Glomerular endothelial cell (primary cell): ENCODE results near the gene EIF4E3. TPM values are rescaled to one million over a fixed set of nuclear protein-coding genes. Genes with fewer than 3 reads are reported as not detected.

Experiments used
- DNase-seq: peaks from one replicate; pipeline ENCODE4 v3.0.0-alpha.2; 2011; ENCODE audit warnings: low read depth, low spot score; ENCODE audit errors: extremely low read depth
- total RNA-seq: library from RNA; depleted of rRNA; stranded (reverse); fragments of >200 nt; gene quantifications from 2 replicates; pipeline ENCODE4 v1.2.3, GENCODE V29; 2015

Gene EIF4E3
- total RNA-seq = 4.2 and 4.7 TPM in 2 replicates

DNA sequence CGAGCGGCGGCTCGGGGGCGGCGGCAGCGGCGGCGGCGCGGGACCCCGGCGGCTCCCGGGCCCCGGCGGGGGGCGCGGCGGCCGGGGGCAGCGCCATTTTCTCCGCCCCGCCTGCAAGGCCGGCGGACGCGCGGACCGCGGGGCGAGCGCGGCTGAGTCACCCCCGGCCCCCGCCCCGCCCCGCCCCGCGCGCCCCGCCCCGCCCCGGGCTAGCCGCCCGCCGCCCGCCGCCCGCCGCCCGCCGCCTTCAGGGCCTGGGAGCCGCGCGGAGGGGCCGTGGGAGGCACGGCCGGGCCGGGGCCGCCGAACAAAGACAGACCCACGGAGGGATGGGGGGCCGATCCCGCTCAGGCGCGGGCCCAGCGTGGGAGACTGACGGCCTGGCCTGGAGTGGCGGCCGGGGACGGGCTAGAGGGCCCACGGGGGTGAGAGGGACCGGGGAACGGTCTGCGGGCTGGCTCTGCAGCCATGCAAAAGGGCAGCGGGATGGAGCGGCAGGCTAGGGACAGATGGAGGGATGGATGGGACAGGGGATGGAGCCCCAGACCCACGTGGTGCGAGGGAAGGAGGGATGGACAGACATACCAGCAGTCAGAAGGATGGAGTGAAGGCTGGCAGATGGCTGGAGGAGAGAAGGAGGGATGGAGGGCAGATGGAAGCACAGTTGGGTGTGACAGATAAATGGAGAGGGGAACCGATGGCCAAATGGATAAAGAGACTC, at the start of gene EIF4E3:
Gene EIF4E3, minus strand, starts transcription at position 132 of the 721 bp plus-strand sequence. Its CDS starts 35 bp downstream, at position 97.
- no peak for DNase-seq

DNA sequence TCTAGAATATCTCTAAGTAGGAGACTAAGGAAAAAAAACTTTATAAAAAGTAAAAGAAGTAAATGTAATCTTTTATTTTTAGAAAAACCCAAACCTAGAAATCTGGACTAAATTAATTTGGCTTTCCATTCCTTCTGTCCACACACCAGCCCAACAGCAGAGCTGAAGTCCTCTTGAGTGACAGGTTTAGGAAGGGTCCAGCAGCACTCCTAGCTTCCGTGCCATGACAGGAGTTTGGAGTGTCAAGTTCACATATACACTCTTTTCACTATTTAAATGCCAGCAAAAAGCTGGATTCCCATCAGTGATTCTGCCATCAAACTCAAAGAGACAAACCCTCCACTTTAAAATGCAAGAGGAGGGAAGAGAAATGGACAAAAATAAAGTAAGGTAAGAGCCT, 46.7 kb upstream of the EIF4E3 start:
- DNase-seq = no peak

DNA sequence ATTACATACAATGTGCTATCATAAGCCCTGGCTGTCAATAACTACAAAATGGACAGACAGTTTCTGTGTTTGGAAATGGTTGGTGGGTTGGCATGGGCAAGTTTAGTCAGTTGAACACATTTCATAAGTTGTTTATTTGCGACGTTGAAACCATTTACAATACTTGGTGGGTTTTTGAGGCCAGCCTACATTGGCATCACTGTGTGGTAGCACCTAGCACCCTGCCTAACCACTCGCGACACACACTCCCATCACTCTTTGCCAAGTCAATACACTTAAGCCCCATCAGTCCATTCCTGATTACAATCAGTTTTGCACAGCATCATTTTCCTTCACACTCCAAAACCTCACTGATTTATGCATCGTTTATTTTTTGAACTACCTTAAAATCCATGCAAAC, 45.9 kb upstream of the EIF4E3 start:
- DNase-seq = no peak

DNA sequence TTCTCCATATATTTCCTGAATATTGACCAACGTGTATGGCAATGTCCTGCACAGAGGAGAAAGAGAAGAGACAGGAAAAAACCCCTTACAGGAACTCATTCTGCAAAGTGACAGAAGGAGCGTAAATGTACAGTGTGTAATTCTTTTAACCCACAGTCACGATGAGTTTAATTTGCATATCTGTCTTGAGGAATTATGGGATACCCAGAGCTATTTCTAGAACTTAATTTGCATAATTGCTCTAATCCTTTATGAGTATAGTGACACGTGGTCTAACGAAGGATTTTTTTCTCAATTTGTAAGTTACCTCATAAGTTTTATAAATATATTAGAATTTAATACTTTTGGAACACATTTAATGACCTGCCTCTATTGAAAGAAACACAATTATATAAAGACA, 38.2 kb upstream of the EIF4E3 start:
- DNase-seq = no peak

DNA sequence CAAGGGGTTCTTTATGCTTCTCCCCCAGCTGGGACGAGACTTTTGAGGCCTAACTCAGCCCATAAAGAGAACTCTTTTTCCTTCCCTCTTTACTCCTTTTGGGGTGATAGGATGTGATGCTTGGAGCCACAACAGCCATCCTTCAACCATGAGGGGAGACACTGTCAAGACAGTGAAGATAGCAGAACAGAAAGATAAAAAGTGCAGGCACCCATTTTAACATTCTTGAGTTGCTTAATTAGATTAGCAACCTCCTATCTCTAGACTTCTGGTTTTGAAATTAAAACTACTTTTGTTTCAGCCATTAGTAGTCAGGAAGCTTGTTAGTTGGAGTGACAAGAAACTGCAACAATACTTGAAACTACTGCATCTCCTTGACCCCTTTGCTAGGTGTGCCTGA, 34.9 kb upstream of the EIF4E3 start:
- no peak for DNase-seq

DNA sequence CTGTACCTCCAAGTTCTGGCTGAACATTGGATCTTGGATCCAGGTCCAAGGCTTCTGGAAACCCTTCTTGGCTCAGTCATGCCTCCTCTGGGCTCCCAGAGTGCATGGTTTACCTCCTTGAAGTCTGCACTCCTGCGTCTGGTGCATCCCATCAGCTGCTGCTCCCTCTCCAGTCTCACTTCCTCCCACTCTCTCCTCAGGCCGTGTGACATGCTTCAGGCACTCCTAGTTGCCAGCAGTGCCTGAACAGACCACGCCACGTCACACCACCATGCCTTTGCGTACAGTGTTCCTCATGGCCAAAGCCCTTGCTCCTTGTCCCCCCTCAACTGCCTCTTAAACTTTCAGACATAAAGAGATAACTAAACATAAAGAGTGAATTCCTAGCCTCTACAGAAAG, 34.2 kb upstream of the EIF4E3 start:
- no peak for DNase-seq

DNA sequence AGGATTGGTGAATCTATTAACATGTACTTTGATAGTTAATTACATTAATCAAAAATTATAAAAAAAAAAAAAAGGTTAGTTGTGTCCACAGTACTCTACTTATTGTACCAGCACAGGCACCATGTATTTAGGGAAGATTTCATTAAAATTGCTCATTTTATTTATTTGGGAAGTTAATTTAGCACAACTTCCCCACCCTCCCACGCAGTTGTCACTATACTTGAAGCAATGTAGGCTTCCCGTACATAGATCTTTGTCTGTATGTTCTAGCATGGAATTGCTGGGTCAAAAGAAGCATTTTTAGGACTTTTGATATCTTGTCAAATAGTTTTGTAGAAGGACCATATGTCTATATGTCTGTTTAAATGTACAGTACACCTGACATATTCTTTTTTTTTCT, 32.9 kb upstream of the EIF4E3 start:
- DNase-seq = no peak

DNA sequence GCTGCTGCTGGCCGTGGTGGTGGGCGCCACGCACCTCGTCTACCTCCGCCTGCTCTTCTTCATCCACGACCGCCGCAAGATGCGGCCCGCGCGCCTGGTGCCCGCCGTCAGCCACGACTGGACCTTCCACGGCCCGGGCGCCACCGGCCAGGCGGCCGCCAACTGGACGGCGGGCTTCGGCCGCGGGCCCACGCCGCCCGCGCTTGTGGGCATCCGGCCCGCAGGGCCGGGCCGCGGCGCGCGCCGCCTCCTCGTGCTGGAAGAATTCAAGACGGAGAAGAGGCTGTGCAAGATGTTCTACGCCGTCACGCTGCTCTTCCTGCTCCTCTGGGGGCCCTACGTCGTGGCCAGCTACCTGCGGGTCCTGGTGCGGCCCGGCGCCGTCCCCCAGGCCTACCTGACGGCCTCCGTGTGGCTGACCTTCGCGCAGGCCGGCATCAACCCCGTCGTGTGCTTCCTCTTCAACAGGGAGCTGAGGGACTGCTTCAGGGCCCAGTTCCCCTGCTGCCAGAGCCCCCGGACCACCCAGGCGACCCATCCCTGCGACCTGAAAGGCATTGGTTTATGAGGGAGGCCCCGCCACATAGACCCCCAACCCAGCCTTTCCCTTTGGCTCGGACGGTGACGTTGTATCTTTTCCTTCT, 29.5 kb upstream of the EIF4E3 start:
- no peak for DNase-seq

DNA sequence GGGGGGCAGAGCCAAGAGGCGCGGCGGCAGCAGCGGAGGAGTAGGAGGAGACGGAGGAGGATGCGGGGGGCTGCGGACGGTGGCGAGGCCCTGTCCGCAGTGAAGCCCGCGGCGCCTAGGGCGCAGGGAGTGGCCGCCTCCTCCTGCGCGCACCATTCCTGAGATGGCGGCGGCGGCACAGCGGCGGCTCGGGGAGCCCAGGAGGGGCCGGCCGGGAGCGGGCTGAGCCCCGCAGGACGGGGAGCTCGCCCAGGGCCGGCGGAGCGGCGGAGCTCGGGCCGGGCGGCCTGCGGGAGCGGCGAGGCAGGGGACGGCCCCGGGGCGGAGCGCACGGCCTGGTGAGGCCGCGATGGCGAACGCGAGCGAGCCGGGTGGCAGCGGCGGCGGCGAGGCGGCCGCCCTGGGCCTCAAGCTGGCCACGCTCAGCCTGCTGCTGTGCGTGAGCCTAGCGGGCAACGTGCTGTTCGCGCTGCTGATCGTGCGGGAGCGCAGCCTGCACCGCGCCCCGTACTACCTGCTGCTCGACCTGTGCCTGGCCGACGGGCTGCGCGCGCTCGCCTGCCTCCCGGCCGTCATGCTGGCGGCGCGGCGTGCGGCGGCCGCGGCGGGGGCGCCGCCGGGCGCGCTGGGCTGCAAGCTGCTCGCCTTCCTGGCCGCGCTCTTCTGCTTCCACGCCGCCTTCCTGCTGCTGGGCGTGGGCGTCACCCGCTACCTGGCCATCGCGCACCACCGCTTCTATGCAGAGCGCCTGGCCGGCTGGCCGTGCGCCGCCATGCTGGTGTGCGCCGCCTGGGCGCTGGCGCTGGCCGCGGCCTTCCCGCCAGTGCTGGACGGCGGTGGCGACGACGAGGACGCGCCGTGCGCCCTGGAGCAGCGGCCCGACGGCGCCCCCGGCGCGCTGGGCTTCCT, 28.8 kb upstream of the EIF4E3 start, which contains the start of gene GPR27:
Gene GPR27, plus strand, starts transcription at position 155 of the 909 bp plus-strand sequence. Its CDS starts 195 bp downstream, at position 350.
- DNase-seq = no peak

DNA sequence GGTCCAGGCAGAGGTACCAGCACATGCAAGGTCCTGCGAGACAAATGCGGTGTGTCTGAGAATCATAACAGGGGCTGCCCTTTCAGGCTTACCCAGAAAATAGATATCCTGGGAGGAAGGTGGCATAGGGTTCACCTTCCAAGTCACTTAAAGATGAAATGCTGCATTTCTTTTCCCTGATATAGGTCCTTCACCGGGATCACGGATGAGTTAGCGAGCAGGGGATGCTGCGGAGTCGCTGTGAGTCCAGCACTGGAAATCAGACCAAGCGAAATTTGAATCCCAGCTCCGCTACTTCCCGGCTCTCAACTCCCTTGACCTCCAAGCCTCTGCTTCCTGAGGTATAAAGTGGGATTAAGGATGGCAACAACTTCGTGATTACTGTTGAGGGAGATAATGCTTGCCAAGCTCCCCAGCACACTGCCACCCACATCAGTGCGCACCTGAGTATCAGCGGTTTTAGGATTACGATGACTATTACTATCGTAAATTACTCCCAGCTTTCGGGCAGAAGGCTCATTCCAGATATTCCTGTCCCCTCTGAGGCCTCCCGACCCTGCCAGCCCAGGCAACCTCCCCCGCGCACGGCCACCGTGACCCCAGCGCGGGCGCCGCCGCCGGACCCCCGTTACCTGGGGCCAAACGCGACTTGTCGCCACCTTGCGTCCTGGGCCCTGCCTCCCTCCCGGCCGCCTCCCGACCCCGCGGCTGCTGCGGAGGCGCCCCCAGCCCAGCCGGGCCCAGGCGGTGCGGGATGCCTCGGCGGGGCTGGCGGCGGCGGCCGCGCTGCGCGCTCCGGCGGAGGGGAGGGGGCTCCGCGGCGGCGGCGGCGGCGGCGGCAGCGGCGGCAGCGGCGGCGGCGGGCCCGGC, 27.9 kb upstream of the EIF4E3 start:
- no peak for DNase-seq

DNA sequence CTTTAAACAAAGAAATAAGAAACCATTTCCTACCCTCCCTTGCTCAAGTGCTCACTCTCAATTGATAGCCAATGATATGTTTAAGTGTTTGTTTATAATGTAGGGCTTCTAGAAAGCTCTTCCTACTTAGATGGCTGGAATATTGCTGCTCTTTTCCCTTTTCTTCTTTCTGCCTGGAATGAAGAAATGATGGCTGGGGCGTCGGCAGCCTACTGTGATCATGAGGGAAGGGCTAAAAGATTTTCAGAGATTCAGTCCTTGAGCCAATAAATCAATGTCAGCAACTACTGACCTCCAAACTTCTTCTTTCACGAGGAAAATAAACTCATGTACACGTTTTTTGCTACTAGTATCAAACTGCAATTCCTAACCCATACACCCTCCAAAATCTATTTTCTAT, 26.4 kb upstream of the EIF4E3 start:
- DNase-seq = no peak

DNA sequence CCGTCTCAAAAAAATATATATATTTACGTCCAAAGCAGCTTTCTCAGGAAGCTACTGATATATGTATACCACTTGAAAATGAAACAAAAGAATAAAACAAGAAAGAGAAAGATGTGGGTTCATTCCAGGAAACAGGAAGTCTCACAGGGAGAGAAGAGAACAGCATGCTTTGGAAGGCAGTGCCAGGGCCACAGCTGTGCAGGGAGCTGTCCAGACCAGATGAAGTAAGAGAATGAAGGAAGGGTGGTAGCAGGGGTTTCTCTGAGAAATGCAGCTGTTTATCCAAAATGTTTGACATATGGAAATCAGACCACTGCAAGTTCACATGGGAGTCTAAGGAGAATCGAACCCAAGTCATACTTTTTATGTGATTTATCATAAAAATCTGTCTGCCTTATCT, 19.5 kb upstream of the EIF4E3 start:
- no peak for DNase-seq

DNA sequence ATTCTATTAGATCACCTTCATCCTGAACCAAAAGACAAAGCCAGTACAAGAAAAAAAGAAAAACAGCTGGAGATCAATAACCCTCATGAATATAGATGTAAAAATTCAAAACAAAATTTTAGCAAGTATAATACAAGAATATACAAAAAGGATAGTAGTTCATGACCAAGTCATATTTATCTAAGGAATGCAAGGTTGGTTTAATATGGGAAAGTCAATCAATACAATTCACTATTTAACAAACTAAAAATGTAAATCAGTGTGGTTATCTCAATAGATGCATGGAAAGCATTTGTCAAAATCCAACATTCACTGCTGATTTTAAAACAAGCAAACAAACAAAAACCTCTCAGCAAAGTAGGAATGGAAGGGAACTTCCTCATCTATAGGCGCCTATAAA, 17.4 kb upstream of the EIF4E3 start:
- DNase-seq = no peak

DNA sequence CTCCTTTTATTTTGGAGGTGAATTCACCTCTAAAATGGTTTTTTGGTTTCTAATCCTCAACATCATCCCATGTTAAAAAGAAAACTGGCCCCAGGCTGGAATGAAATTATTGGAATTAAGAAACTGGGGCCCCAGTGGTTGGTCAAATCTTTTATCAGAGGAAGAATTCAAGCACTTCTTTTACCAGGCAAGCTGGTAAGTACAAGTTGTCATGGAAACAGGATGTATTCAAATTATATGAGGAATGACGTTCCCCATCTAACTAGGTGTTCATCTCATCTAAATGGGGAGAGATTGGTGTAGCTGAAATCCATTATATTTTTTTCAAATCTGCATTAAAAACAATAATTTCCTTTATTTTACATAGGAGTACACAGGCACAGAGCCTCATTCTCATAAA, 9.7 kb upstream of the EIF4E3 start:
- DNase-seq = no peak

DNA sequence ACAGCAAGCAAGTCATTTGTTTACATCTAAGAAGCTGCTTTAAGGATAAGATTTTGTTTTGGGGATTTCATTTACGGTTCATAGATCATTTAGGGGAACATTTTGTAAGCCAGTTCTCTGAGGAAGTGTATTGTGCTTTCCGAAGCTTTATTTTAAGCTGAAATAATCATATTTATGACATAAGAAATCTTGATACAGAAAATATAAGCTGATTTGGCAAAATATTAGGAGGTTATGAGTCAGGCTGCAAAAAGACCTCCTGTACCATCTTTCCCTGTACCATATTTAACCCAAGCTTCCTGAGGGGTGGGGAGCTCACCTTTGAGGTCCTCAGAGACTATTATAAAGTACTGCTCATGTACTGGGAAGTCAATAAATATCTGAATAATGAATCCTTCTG, 8.1 kb upstream of the EIF4E3 start:
- no peak for DNase-seq

DNA sequence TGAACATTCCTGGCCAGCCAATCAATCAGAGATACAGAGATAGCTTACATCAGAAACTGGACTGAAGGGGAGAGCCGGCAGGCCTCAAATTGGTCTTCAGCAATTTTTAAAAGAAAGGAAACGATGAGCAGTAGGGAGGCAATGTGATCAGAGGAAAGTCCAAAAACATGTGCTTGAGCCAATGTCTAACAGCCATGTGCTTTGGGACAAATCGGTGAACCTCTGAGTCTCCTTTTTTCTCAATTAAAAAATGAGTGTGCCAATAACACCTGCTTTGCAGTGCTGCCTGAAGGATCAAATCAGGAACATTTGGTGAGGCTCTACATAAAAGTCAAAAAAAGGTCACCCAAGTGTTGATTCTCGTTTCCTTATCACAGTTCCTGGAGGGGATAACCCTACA, 7.4 kb upstream of the EIF4E3 start:
- DNase-seq = no peak

DNA sequence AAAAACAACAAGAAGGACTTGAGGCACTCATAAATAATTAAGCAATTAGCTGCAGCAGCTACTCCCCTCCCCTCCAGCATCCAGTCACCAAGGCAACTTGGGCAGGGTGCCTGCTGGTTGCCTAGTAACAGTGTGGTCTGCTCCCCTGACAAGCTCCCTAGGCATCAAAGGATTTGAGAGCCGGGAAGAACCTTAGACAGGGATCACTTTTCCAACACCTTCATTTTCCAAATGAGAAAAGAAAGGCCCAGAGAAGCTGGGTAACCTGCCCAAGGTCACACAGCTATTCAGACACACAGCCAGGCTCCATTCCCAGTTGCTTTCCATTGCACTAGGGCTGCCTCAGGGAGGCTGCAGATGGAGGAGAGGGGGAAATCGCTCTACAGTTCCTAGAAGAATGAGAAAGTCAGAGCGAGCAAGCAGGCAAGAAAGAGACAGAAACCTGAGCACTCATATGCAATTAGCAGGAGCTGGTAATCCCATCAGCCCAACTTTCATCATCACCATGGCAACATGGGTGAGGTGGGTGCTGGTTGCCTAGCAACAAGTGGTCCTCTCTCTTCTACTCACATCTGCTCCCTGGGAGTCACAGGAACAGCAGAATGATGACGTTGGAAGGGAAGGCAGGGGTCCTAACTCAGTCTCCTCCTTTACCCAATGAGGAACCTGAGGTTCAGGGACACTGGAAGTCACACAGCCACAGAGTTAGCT, 3.6 kb upstream of the EIF4E3 start:
- no peak for DNase-seq

DNA sequence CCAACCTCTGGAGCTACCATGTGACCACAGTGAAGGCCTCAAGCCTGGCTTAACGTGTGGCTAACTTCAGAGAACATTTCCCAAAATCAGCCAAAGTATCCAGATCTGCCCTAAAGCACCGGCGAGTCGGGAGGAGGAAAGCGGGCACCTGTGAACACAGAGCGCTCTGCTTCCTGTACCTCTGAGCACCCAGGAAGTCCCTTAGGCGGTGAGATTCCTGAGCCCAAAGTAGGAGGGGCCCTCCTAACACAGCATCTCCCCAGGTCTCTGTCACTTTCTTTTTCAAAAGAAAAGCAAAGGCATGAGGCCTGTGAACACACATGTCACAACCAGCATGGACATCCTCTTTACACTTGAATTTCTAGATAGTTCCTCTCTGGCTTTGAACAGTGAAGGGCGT, 944 bp upstream of the EIF4E3 start:
- no peak for DNase-seq

DNA sequence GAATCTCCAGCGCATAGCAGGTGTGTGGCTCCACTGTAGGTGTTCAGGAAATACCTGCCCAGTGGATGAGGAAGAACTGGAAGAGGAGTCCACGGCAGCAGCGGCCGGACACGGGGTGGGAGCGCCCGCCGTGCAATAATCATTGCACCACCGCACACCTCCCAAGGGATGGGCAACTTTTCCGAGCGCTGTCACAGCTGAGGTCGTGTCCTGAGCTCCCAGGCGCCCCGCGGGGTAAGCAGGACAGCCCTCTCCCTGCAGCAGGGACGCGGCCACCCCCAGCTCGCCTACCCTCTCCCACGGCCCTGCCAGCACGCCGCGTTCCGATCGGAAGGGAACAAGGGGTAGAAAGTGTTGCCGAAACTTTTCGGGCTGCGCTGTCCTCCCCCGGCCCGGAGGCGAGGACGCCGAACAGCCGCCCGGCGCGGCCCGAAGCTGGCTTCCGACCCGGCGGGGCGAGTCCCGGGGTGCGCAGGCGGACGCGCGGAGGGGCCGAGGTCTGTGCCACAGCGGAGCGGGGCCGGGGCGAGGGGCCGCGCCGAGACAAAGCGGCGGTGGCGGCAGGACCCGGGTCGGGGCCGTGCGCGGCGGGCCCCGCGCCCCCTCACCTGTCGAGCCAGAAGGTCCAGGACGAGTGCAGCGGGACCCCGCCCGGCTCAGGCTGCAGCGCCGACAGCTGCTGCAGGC, 475 bp downstream of the EIF4E3 start:
- no peak for DNase-seq

DNA sequence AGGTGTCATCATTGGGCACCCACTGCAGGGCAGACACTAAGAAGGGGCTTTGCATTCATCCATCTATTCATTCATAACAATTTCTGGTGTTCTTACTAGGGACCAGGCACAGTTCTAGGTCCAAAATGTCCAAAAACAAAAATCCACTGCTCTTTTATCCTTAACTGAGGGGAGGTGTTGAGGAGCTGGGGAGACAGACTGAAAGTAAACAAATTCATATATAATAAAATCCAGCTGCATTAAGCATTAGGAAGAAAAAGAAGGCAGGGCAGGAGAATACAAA, 1.1 kb downstream of the EIF4E3 start:
- no peak for DNase-seq
